DOHH2 (cell line): ENCODE data around the gene SLC39A11.

Experiments
- CTCF ChIP-seq: fragments of 200-600 bp; sonication (generic); IDR thresholded peaks from one replicate; pipeline ENCODE4 v1.5.1; 2014; ENCODE audit warnings: antibody characterized with exemption, mild to moderate bottlenecking, low read depth, low read length; ENCODE audit not compliant: poor library complexity, severe bottlenecking
- EZH2phosphoT487 ChIP-seq: fragments of 200-600 bp; sonication (generic); IDR thresholded peaks from 2 replicates; pipeline ENCODE4 v1.6.1; 2017; ENCODE audit warnings: borderline replicate concordance, mild to moderate bottlenecking, antibody characterized with exemption, low read length, moderate library complexity, mixed read lengths

- TF ChIP-seq CTCF, result no peak
- no peak for TF ChIP-seq EZH2phosphoT487
These were observed 7.9 kb upstream of the SLC39A11 start for GRCh38 chr17:73100363-73100762.
